Testis (tissue), 3 donors: ENCODE results near the gene MANBA. TPM values are rescaled to one million over a fixed set of nuclear protein-coding genes. Genes with fewer than 3 reads are reported as not detected.

Experiments used
- DNase-seq: peaks from one replicate; pipeline ENCODE4 v3.0.0-alpha.2; 2019
- H3K27ac ChIP-seq, 2 donors: fragments of 200-600 bp; sonication (generic); one replicate each; pipeline ENCODE4 v1.5.1; 2019
- H3K27me3 ChIP-seq: fragments of 200-600 bp; sonication (generic); one replicate; pipeline ENCODE4 v1.5.1; 2019
- H3K36me3 ChIP-seq: fragments of 200-600 bp; sonication (generic); one replicate; pipeline ENCODE4 v1.5.1; 2017; ENCODE audit warnings: low read depth; ENCODE audit errors: missing control alignments
- H3K4me1 ChIP-seq: fragments of 200-600 bp; sonication (generic); one replicate; pipeline ENCODE4 v1.5.1; 2019
- H3K4me3 ChIP-seq, 2 donors: fragments of 200-600 bp; sonication (generic); one replicate each; pipeline ENCODE4 v1.5.1; 2017 to 2019
- H3K9me3 ChIP-seq: fragments of 200-600 bp; sonication (generic); one replicate; pipeline ENCODE4 v1.5.1; 2017
- POLR2A ChIP-seq: fragments of 450-650 bp; IDR thresholded peaks from one replicate; pipeline ENCODE4 v1.6.1; 2017; ENCODE audit warnings: antibody characterized with exemption, mild to moderate bottlenecking, moderate library complexity
- WGBS, 2 donors: methylation state at CpG; one replicate each; pipeline ENCODE4 v1.1.5; 2018; 5-methylcytosine and 5-hydroxymethylcytosine counted together
- intact Hi-C: fragments of 100-400 bp; cut with DNase I; formaldehyde crosslinking; loops from one replicate; pipeline ENCODE4 v1.15.1; 2023; ENCODE audit warnings: low total_unique reads
- polyA plus RNA-seq: library from polyadenylated mRNA; stranded (reverse); fragments of 350-450 nt; fragmentation: Illumina TruSeq; extraction: RNeasy Lipid Tissue Mini Kit (QIAGEN cat#74804); gene quantifications from one replicate; pipeline ENCODE4 v1.2.3, GENCODE V29; 2014; ENCODE audit warnings: low read depth, low replicate concordance; ENCODE audit not compliant: insufficient read depth
- total RNA-seq, 2 donors: library from RNA; depleted of rRNA; stranded (reverse); fragments of >200 nt; gene quantifications; one replicate each; pipeline ENCODE4 v1.2.3, GENCODE V29; 2016
- TF ChIP-seq, protein P1 (sequence below), 3 experiments: fragments of 450-650 bp in 2 of 3; fragments of 200-600 bp in 1 of 3; sonication (generic) in 1 of 3; IDR thresholded peaks; one replicate each; pipeline ENCODE4 v1.5.1; 2016 to 2019; ENCODE audit warnings: antibody characterized with exemption in 3 of 3, mild to moderate bottlenecking in 2 of 3, moderate library complexity in 1 of 3

Gene MANBA
- total and polyA plus RNA-seq, 3 donors from 2014 or later, result 9.2 to 22.7 (median 13.6) TPM

DNA sequence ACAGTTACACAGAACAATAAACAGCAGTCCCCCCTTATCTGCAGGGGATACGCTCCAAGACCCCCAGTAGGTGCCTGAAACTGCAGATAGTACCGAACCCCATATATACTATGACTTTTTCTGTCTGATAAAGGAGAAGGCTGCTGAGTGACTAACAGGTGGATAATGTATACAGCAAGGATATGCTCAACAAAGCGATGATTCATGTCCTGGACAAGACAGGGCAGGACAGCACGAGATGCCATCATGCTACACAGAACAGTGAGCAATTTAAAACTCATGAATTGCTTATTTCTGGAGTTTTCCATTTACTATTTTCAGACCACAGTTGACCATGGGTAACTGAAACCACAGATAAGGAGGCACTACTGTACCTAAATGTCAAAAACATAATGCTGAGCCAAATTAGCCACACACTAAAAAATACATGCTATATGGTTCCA lies 76.1 kb downstream of the MANBA start:
- no peak for TF ChIP-seq POLR2A
- TF ChIP-seq, protein P1, sequence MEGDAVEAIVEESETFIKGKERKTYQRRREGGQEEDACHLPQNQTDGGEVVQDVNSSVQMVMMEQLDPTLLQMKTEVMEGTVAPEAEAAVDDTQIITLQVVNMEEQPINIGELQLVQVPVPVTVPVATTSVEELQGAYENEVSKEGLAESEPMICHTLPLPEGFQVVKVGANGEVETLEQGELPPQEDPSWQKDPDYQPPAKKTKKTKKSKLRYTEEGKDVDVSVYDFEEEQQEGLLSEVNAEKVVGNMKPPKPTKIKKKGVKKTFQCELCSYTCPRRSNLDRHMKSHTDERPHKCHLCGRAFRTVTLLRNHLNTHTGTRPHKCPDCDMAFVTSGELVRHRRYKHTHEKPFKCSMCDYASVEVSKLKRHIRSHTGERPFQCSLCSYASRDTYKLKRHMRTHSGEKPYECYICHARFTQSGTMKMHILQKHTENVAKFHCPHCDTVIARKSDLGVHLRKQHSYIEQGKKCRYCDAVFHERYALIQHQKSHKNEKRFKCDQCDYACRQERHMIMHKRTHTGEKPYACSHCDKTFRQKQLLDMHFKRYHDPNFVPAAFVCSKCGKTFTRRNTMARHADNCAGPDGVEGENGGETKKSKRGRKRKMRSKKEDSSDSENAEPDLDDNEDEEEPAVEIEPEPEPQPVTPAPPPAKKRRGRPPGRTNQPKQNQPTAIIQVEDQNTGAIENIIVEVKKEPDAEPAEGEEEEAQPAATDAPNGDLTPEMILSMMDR (IDR thresholded peaks at IDR 0.05), result no peak
- H3K9me3 ChIP-seq, result no peaks in the 10 kb centered on the region
- 88 to 97% methylated on average over 4 of the region's 4 CpGs for whole genome bisulfite sequencing, 2 donors
- H3K4me3 ChIP-seq, result no peak overlapping the region
- H3K27me3 ChIP-seq, result no peaks in the 10 kb centered on the region
- H3K4me1 ChIP-seq, result no peaks in the 10 kb centered on the region
- no peak for DNase-seq
- intact Hi-C loops, result no loop called here
- no peaks in the 10 kb centered on the region for H3K36me3 ChIP-seq
- no peak overlapping the region for H3K27ac ChIP-seq

DNA sequence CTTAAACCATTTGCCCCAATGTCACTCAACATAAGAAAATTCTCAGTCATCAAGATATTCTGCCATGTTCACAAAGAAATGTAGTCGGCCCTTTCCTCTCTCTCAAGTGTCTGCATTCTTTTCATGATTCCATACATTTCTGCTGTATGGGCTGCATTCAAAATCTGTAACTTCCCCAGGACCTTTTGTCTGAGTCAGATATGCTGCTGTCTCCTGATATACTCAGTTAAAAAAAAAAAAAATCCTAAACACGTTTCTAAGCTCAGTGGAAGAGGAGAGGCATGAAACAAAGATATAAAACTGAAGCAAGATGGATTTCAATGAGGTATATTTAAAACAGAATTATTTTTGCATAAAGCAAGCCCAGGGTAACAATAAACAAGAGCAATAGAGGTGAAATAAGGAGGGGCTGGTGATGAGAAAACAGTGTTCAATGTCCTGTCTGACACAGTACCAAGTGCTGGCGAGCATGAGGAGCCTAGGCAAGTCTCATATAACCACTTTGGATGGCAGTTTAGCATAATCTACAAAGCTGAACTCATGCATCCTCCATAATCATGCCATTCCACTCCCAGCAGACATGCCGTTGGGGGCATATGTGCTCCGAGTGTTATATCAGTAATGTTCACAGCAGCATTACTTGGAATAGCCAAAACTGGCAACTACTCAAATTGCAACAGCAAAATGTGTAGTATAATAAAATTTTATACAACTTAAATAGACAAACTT lies 76.7 kb downstream of the MANBA start:
- no peak overlapping the region for H3K4me3 ChIP-seq
- H3K4me1 ChIP-seq, result no peaks in the 10 kb centered on the region
- intact Hi-C loops, result no loop called here
- no peaks in the 10 kb centered on the region for H3K9me3 ChIP-seq
- 85 to 86% methylated on average over 5 of the region's 5 CpGs for WGBS, 2 donors
- DNase-seq, result no peak
- no peaks in the 10 kb centered on the region for H3K27me3 ChIP-seq
- H3K36me3 ChIP-seq, result no peaks in the 10 kb centered on the region
- no peak for TF ChIP-seq POLR2A
- TF ChIP-seq, protein P1 (IDR thresholded peaks at IDR 0.05), result no peak
- no peak overlapping the region for H3K27ac ChIP-seq

DNA sequence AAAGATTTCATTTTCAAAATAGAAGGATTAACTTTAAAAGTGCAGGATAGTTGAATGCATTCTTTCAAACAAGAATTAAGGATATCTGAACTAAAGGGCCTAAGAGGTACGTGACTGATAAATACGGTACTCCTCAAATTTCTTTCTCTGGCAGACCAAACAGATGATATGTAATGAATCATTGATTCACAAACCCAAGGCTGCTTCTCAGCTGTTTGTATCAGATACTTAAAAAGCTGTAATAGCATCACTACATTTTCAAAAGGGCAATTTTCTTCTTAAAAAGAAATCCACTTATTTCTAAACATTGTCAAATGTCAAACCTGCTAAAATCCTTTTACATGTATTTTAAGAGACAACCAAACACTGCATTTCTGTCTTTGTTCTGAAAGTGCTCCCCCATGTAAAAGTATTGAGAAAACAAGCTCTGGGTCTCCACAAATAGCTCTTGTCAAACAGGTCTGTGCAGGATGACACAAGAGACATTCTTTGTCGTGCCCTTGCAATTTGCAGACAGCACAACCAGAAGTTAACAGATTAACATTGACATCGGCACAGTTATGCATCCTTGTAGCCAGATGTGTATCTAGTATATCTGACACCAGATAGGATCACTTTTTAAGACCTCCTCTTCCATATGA lies 82.0 kb downstream of the MANBA start:
- intact Hi-C loops, result no loop called here
- TF ChIP-seq, protein P1 (IDR thresholded peaks at IDR 0.05), result no peak
- TF ChIP-seq POLR2A, result no peak

DNA sequence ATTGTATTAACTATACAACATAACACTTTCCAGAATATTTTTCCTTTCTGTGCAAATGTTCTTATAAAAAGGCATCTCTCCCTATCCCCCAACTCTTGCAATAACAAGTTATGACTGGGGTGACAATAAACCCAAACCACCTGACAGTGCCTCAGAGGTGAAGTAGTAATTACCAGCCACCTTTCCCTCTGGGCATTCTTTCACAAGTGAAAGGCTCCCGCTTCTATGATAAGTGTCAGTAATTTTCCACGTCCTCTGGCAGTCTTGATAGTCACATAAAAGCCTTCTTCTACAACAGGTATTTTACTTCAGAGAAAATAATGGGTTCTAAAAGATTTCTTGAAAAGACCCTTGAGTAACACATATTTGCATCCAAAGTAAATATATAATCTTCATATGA lies 82.7 kb downstream of the MANBA start:
- WGBS, 2 donors, result 70 to 94% methylated on average over 2 of the region's 2 CpGs
- H3K27me3 ChIP-seq, result no peaks in the 10 kb centered on the region
- no peaks in the 10 kb centered on the region for H3K4me1 ChIP-seq
- no peaks in the 10 kb centered on the region for H3K9me3 ChIP-seq
- intact Hi-C loops, result no loop called here
- no peak overlapping the region for H3K27ac ChIP-seq
- no peak overlapping the region for H3K4me3 ChIP-seq
- DNase-seq, result no peak
- TF ChIP-seq POLR2A, result no peak
- TF ChIP-seq, protein P1 (IDR thresholded peaks at IDR 0.05), result no peak
- H3K36me3 ChIP-seq, result no peaks in the 10 kb centered on the region

More for the DNA sequence above, 82.0 kb downstream of the MANBA start:
- H3K36me3 ChIP-seq, result no peaks in the 10 kb centered on the region
- H3K4me1 ChIP-seq, result no peaks in the 10 kb centered on the region
- no peaks in the 10 kb centered on the region for H3K27me3 ChIP-seq
- 70 to 81% methylated on average over 4 of the region's 4 CpGs for WGBS, 2 donors
- no peak overlapping the region for H3K4me3 ChIP-seq
- DNase-seq, result no peak
- H3K9me3 ChIP-seq, result no peaks in the 10 kb centered on the region
- H3K27ac ChIP-seq, result no peak overlapping the region
